Frontal cortex (tissue), 4 donors: Measurements from ENCODE around the gene DMPK. TPM values are rescaled to one million over a fixed set of nuclear protein-coding genes. Genes with fewer than 3 reads are reported as not detected.
"Not testable (repeated sequence)": the region's sequence is repeated elsewhere in the genome, so short reads cannot be mapped to it uniquely, and the experiment has no call there.

Experiments
- DNase-seq, 2 donors: peaks; one replicate each; pipeline ENCODE4 v3.0.0; 2012; ENCODE audit warnings: low spot score in 2 of 2
- FAIRE-seq: peaks from 2 replicates; lab custom pipeline; 2012; peaks lifted over from hg19 to GRCh38; lab: Jason Lieb, UNC
- total RNA-seq: library from RNA; depleted of rRNA; stranded (reverse); fragments of >200 nt; gene quantifications from one replicate; pipeline ENCODE4 v1.2.3, GENCODE V29; 2014
- donor health status: control.
- donor health status: control.
- donor health status: control.

Gene DMPK
- total RNA-seq, 1 donor from 2014 or later: 13.9 TPM

GRCh38 chr19:45815481-45816216 is 33.4 kb upstream of the DMPK start:
- FAIRE-seq (no peak), DNase-seq (no peak)

- no peak for FAIRE-seq
- DNase-seq: no peak
These were observed 32.7 kb upstream of the DMPK start, which contains the start of gene RSPH6A for GRCh38 chr19:45814851-45815480. TSS of gene RSPH6A (minus strand) at chr19:45815308. CDS start at chr19:45815176, 132 bp downstream.

DNA sequence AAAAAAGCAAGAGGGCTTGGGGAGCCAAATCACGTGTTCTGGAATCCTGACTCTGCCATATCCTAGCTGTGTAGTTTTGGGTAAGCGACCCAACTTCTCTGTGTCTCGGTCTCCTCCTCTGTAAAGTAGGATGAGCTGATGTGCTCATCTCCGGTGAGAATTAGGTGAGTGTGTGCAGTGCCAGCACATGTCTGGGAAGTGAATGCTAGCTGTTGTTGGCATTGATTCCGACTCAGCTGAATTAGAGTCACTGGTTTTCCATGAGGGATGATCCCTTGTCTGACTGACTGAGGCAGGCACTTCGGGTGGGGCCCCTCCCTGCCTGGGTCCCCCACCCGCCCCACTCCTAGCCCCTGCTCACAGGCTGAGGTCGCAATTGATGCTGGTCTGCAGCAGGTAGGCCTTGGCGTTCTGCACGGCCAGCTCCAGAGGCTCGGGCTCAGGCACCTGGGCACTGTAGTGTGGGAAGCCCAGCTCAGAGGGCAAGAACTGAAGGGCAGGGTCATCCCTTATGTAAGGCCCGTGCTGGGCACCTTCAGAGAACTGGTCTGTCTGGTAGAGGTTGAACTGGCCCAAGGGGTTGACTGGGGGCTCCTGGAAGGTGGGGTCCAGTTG is 32.0 kb upstream of the DMPK start:
- DNase-seq: no peak
- FAIRE-seq: no peak

DNA sequence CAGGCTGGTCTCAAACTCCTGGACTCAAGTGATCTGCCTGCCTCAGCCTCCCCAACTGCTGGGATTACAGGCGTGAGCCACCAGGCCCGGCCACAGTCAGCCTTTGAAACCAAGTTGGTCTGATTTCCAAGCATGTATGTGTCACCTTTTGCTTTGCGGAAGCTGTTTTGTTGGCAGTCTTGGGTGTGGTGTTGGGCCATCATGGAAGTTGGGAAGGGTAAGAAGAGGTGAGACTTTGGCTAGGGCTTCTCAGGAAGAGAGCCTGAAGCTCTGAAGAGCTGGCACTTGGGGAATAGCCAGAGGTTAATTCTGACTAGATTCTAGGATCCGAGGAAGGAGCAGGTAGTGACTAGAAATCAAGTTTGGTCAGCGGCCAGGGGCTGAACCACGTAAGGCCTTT is 30.0 kb upstream of the DMPK start:
- no peak for DNase-seq
- FAIRE-seq: no peak

DNA sequence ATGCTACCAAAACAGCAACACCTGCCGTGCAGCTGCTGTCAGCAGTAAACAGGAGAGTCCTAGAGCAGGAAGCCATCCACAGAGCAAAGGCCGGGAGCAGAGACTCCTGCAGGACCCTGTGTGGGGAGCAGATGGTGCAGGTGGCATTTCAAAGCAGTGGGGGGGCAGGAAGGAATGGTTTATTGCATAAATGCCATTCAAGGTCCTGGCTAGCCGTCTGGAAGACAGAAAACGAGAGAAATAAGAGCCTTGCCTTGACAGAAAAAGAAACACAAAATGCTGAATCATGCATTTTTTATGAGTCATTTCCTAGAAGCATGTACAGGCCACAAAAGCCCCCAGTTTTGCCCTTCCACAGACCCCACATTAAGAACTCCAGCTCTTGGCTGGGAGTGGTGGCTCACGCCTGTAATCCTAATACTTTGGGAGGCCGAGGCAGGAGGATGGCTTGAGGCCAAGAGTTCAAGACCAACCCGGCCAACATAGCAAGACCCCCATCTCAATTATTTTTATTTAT is 27.4 kb upstream of the DMPK start:
- DNase-seq (no peak), FAIRE-seq (no peak)

- DNase-seq: no peak
- no peak for FAIRE-seq
These were observed 23.4 kb upstream of the DMPK start for GRCh38 chr19:45805719-45806118.

- DNase-seq: no peak
- no peak for FAIRE-seq
These were observed 22.6 kb upstream of the DMPK start for GRCh38 chr19:45804959-45805230.

DNA sequence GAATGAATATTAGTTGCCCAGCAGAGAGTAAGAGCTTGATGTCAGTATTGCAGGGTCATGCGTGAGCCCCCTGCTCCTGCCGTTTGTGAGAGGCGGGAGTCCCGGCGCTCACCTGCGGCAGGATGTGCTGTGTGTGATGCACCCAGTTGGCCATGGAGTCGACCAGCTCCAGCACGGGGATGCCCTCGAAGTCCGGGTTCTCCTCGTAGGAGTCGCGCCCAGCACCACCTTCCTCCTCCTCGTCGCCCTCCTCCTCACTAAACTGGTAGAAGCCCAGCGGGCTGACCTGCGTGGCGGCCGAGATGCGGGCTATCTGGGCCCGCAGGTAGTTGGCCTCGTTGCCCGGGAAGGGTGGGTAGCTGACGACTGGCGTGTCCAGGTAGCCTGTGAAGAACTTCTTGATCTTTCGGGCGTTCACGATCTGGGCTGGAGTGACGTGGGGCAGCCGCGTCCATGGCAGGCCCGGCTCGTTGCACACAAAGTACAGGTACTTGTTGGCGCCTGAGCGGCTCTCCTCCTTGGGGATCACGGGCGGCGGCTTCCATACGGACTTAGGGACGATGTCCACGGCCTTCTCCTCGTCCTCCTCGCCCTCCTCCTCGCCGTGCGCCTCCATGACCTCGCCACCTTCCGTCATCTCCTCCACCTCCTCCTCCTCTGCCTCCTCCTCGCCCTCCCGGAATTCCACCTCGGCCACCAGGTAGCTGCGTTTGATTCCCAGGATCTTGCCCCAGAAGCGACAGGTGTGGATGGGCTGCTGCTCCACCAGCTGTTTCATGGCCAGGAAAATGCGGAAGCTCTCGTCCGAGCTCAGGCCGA is 22.1 kb upstream of the DMPK start:
- no peak for FAIRE-seq

GRCh38 chr19:45801603-45802175 is 19.4 kb upstream of the DMPK start:
- FAIRE-seq (no peak), DNase-seq (no peak)

More for the DNA sequence above, 22.1 kb upstream of the DMPK start:
- no peak for DNase-seq

- DNase-seq (no peak), FAIRE-seq (no peak)
These were observed 17.8 kb upstream of the DMPK start for GRCh38 chr19:45800070-45800553.

DNA sequence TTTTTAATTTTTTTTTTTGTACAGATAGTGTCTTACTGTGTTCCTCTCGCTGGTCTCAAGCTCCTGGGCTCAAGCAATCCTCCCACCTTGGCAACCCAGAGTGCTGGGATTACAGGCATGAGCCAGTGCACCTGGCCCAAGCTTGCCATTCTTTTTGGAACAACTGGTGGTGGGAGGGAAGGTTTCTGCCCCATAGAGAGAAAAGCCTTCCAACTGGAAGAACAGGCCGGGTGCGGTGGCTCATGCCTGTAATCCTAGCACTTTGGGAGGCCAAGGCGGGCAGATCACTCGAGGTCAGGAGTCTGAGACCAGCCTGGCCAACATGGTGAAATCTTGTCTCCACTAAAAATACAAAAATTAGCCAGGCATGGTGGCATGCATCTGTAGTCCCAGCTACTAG is 17.3 kb upstream of the DMPK start:
- FAIRE-seq, DNase-seq: not testable (repeated sequence)

GRCh38 chr19:45798995-45799517 is 16.8 kb upstream of the DMPK start:
- peak; percentile 65 to 82 for DNase-seq
- no peak for FAIRE-seq

DNA sequence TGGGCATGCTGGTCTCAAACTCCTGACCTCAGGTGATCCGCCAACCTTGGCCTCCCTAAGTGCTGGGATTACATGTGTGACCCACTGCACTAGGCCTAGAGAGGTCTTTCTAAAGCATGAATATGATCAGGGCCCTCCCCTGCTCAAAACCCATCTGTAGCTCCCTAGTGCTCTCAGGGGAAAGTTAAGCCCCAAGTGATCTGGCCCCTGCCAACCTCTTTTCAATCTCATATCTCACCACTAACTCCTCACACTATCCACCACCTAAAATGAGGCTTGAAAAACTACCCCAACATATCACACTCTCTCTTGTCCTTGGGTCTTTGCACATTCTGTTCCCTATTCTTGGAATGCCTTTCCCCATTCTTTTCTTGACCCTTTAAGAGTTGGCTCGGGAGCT is 12.3 kb upstream of the DMPK start:
- DNase-seq (no peak), FAIRE-seq (no peak)

DNA sequence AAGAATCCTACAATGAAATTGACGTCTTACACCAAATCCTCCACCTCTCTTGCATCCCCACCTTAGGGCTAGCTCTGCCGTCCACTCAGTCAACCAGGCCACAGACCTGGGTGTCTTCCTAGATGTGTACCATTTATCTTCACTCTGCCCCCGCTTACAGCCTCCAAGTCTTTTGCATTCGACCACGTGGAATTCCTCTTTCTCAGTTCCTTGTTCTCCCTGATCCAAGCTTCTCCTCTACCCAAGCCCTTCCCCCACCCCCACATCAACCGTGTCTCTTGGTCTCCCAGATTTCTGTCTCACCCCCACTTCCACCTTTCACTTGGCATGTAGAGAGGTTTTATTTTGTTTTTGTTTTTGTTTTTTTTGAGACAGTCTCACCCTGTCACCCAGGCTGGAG is 11.6 kb upstream of the DMPK start:
- FAIRE-seq: no peak
- DNase-seq: no peak

GRCh38 chr19:45793178-45793564 is 10.9 kb upstream of the DMPK start:
- no peak for FAIRE-seq

DNA sequence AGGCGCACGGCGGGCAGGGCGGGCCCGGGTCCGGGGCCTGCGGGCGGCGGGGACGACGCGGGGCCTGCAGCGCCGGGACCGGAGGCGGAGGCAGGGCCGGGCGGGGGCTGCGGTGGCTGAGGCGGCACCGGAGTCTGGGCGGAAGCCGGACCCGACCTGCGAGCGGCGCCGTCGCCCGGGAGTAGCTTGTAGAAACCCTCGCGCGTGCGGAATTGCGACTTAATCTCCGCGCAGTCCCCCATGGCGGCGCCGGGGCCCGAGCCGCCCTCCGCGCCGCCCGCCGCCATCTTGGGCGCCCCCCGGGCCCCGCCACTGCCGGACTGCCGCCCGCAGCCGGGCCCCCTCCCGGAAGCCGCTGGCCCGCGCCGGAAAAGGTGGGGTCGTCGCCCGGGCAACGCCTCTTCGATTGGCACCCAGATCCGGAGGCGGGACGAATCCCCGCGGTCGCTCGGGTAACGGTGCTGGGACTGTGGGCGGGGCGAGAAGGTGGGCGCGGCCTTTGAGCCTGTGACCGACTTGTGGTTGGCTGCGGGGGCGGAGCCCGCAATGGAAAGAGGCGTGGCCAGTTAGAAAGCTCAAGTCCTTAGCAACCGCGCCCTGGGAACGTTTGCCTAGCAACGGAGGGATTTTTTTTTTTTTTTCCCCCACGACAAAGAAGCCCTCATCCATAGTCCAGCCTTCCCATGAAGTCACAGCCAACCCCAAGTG is 10.3 kb upstream of the DMPK start, which contains the start of gene DMWD:
DMWD (minus strand) TSS at position 376 of the 708 bp plus-strand sequence; CDS start at position 287, 89 bp downstream.
- peak; percentile 98 for FAIRE-seq
- DNase-seq: peak; percentile 99

More at GRCh38 chr19:45793178-45793564, 10.9 kb upstream of the DMPK start:
- no peak for DNase-seq

DNA sequence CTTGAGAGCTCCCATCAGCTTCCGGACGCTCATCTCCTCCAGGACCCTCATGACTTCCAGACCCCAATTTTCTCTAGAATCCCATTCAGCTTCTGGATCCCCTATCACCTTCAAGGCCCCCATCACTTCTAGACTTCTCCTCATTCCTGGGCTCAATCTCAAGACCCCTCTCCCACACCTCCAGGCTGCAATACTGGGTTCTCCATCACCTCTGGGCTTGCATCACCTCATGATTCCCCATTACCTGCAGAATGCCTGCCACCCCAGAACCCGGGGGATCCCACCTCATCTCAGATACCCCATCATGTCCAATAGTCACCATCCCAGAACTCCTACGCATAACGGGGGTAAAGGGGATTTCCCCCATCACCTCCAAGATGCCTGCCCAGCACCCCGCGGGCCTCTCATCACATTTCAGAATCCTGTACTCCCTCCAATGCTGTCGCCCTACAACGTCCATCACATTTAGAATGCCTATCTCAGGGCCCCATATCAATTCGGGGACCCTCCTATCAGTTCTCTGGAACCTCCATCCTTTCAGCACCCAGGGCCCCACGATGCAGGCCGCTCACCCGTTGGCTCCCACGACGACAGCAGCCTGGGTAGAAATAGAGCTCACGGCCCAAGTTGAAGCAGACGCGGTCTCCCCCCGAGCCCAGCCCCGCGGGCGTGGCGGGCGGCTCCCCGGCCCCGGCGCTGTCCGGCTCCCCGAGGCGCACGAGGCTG is 9.6 kb upstream of the DMPK start:
- FAIRE-seq (no peak), DNase-seq (peak in 1 of 2 donors; percentile 14)

GRCh38 chr19:45790942-45791341 is 8.7 kb upstream of the DMPK start:
- FAIRE-seq (no peak), DNase-seq (peak; percentile 35 to 46)
